GM18909 (cell line): ENCODE measurements around the gene GSS.

Source experiments
- ATAC-seq: cut with Tn5 transposase; IDR thresholded peaks from one replicate; pipeline ENCODE4 v1.9.1; 2021; ENCODE audit warnings: mild to moderate bottlenecking; ENCODE audit not compliant: unreplicated experiment, poor library complexity

Gene GSS

GRCh38 chr20:34994509-34995131 is 39.0 kb upstream of the GSS start:
- no peak for ATAC-seq

GRCh38 chr20:34993941-34994508 is 38.4 kb upstream of the GSS start:
- no peak for ATAC-seq

GRCh38 chr20:34992751-34993417 is 37.3 kb upstream of the GSS start:
- ATAC-seq, result no peak

GRCh38 chr20:34990661-34991214 is 35.1 kb upstream of the GSS start:
- no peak for ATAC-seq

GRCh38 chr20:34990231-34990630 is 34.6 kb upstream of the GSS start:
- ATAC-seq, result no peak

GRCh38 chr20:34989670-34990069 is 34.1 kb upstream of the GSS start:
- ATAC-seq, result no peak

GRCh38 chr20:34989118-34989517 is 33.5 kb upstream of the GSS start:
- no peak for ATAC-seq

- no peak for ATAC-seq
Measured at GRCh38 chr20:34988191-34988540, 32.6 kb upstream of the GSS start.

- no peak for ATAC-seq
Measured at GRCh38 chr20:34987288-34988190, 31.9 kb upstream of the GSS start.

- ATAC-seq, result no peak
Measured at GRCh38 chr20:34986311-34987287, 31.0 kb upstream of the GSS start.

GRCh38 chr20:34985461-34986310 is 30.1 kb upstream of the GSS start:
- ATAC-seq, result no peak

- ATAC-seq, result no peak
Measured at GRCh38 chr20:34984756-34985261, 29.2 kb upstream of the GSS start.

GRCh38 chr20:34983995-34984735 is 28.6 kb upstream of the GSS start:
- no peak for ATAC-seq

GRCh38 chr20:34983089-34983820 is 27.6 kb upstream of the GSS start:
- ATAC-seq, result no peak

- ATAC-seq, result no peak
Measured at GRCh38 chr20:34982270-34983088, 26.9 kb upstream of the GSS start.

GRCh38 chr20:34980543-34981233 is 25.1 kb upstream of the GSS start:
- no peak for ATAC-seq
